Lung microvascular endothelial cell (primary cell): ENCODE data around the gene C17orf113. TPM values are rescaled to one million over a fixed set of nuclear protein-coding genes. Genes with fewer than 3 reads are reported as not detected.
"Not testable (repeated sequence)": the region's sequence is repeated elsewhere in the genome, so short reads cannot be mapped to it uniquely, and the experiment has no call there.

Experiments used
- DNase-seq, 2 donors: peaks; one replicate each; pipeline versions ENCODE4 v3.0.0 to v3.0.0-alpha.2; 2010; ENCODE audit warnings: low read depth in 2 of 2
- total RNA-seq: library from RNA; depleted of rRNA; stranded (reverse); fragments of >200 nt; gene quantifications from 2 replicates; pipeline ENCODE4 v1.2.1, GENCODE V29; 2014

The C17orf113 gene
- total RNA-seq, 1 donor from 2014 or later, result 0.20 TPM

DNA sequence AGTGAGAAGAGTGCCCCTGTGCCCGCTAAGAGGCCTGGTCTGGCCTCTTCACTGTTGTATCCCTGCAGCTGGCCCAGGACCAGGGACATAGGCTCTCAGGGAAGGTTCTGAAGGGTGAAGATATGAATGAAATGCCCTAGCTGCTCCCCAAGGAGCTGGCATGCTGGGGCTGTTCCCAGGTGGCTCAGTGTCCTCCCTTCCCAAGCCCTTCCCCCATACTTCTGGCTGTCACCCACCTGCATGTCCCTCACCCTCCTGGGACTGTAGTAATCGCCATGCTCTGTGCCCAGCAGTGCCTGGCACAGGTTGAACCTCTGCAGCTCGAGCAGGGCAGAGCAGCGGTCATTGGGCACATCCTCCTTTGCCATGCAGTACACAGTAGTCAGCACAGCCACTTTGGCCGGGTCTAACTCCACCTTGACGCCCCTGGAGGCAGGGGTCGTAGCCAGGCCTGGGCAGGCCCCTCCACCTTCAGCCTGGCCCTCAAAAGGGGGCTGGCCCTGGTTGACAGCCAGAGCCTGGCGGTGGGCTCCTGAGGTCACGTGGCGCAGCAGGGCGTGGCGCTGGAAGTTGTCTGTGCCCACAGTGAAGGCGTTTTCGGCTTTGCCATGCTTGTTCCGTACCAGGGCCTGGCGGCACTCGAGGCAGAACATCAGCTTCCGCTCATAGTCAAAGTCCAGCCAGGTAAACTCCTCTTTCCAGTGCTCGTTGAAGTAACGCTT is 7.6 kb downstream of the C17orf113 start:
- DNase-seq, result no peak

- no peak for DNase-seq
These were observed 8.8 kb downstream of the C17orf113 start for GRCh38 chr17:42041619-42042018.

- no peak for DNase-seq
These were observed 9.6 kb downstream of the C17orf113 start for GRCh38 chr17:42040818-42041217.

DNA sequence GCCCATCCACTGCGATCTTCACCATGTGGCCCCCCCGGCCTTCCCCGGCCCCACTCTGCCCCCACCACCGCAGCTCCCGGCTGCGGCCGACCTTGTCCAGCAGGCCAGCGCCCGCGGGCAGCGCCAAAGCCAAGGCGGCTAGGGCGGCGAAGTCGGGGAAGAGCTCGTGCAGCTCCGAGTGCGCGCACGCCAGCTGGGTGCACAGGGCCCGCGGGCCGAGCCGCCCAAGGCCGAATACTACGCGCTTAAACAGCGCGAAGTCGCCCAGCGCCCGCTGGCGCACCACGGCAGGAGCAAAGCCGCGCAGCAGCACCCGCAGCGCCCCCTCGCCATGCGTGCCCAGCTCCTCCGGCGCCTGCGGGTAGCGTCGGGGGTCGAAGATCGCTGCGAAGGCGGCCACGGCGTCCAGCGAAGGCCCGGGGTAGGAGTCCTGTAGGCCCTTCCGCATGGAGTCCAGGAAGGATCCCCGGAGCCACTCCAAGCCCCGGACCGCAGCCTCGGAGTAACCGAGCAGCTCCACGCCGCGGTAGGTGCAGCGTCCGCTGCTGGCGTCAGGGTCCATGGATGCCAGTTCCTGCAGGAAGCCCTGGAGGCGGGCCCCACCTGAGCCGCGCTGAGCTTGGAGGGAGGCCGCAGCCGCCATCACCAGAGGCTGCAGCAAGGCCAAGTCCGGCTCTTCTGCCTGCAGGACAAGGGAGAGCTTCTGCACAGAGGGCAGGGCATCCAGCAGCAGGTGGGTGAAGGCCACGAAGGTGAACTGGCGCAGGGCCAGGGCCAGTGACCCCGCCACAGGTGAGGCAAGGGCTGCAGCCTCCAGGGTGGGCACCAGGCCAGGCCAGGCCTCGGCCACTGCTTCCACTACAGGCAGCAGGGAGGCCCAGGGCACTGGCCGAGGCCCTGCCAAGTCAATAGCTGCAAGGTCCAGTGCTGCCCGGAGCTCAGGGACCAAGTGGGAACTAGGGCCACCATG is 10.3 kb downstream of the C17orf113 start:
- peak in 1 of 2 donors; percentile 18 for DNase-seq

GRCh38 chr17:42038221-42038973 is 12.0 kb downstream of the C17orf113 start:
- no peak for DNase-seq

- no peak for DNase-seq
These were observed 16.3 kb downstream of the C17orf113 start for GRCh38 chr17:42034059-42034458.

DNA sequence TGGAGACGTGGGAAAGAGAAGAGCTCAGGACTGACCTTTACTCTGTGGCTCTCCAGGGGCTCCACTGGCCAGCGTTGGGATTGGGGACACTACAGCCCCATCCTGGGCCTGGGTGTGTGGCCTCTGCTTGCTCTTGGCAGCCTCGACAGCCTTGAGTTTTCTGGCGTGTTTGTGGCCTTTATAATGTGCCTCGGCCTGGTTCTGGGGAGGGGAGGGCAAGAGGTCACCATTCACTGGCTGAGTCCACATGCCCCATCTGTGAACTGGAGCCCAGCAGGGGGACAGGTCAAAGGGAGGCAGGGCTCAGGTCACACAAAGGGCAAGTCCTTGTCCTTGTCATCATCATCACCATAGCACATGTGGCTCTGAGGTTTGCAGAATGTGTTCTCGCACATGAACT is 18.8 kb downstream of the C17orf113 start:
- DNase-seq, result no peak

DNA sequence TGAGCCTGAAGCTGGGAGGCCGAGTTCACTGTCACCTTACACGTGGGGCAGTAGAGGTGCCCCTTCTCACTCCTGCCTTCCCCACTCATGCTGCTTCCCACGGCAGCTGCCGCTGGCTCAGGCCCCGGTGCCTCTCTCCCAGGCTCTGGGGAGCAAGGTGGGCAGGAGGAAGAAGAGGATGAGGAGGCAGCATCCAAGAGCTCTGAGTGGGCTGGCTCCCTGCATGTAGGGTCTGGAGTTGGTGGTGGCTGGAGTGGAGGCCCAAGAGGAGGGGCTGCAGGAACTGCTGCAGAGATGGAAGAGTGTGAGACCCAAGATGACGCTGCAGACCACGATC is 21.6 kb downstream of the C17orf113 start:
- no peak for DNase-seq

GRCh38 chr17:42027961-42028790 is 22.2 kb downstream of the C17orf113 start:
- no peak for DNase-seq

- no peak for DNase-seq
These were observed 22.9 kb downstream of the C17orf113 start for GRCh38 chr17:42027590-42027889.

GRCh38 chr17:42026857-42027589 is 23.4 kb downstream of the C17orf113 start:
- DNase-seq, result no peak

DNA sequence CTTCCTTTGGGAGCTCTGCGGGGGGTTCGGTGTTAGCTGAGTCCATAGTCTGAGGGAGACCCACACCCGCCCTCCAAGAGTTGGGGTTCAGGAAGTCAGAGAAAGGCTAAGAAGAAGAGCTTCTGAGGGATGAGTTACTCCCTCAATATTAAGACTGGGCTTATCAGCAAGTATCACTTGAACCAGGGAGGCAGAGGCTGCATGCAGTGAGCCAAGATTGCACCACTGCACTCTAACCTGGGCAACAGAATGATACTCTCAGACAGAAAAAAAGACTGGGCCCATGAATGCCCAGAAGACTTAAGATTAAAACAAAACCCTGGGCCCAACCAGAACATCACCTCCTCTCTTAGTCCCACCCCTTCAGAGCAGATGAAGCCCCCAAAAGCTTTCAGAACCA is 24.5 kb downstream of the C17orf113 start:
- no peak for DNase-seq

DNA sequence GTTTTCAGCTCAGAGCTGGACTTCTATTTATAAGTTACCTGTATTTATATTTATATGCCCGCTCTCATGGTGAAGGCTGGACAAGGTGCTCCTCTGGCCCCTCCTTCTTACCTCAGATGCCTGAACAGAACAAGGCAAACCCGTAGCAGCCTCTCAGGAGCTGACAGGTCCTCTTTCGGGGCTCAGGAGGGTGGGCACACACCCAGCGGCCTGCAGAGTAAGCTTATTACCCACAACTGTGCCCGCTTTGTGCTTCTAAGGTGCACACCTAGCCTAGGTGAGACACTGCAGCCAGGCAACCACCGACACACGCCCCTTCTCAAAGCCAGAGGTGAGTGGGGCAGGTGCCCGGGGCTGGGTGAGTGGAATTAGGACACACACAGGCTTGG is 25.2 kb downstream of the C17orf113 start:
- DNase-seq, result no peak

DNA sequence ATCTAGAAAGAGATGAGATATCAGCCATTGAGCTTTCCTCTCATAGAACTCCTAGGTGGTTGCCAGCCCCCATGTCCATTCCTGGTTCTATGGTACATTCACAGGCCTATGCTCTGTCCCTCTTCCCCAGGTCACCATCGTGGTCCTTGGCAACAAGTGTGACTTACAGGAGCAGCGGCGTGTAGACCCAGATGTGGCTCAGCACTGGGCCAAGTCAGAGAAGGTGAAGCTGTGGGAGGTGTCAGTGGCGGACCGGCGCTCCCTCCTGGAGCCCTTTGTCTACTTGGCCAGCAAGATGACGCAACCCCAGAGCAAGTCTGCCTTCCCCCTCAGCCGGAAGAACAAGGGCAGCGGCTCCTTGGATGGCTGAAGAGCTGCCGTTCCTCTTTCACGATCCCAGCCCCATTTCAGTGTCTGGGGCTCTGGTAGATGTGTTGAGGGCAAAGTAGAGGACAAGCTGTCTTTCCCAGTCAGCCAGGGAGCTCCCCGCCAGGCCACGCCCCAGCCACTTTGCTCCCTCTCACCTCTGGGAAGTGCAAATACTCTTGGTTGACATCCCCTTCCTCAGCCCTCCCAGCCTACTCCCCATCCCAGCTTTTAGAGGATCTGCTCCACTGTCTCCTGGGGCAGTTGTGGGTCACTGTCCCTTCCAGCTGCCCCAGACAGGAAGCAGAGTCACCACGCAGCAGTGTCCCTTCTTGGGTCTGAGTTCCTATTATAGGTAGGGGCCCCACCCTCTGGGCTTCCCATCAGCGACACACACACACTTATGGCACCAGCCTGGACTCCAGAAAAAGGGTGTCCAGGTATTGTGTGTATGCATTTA is 26.7 kb downstream of the C17orf113 start:
- no peak for DNase-seq

DNA sequence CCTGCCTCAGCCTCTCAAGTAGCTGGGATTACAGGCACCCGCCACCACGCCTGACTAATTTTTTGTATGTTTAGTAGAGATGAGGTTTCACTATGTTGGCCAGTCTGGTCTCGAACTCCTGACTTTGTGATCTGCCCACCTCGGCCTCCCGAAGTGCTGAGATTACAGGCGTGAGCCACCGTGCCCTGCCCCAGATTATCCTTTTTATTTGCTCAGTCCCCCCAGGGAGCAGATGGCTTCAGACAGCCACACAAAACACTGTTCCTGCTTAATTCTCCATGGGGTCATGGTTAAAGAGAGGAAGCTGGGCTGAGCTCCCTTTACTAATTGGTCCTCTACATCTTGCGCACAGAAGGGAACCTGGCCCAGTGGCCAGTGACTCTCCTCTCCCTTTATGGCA is 29.6 kb downstream of the C17orf113 start:
- DNase-seq, result not testable (repeated sequence)

- DNase-seq, result peak; percentile 92 to 95
These were observed 30.6 kb downstream of the C17orf113 start, which contains the start of gene NKIRAS2 for GRCh38 chr17:42019509-42020404. NKIRAS2 (plus strand) TSS chr17:42020090; CDS start chr17:42021578, 1,488 bp downstream.

- no peak for DNase-seq
These were observed 31.4 kb downstream of the C17orf113 start for GRCh38 chr17:42018988-42019387.

DNA sequence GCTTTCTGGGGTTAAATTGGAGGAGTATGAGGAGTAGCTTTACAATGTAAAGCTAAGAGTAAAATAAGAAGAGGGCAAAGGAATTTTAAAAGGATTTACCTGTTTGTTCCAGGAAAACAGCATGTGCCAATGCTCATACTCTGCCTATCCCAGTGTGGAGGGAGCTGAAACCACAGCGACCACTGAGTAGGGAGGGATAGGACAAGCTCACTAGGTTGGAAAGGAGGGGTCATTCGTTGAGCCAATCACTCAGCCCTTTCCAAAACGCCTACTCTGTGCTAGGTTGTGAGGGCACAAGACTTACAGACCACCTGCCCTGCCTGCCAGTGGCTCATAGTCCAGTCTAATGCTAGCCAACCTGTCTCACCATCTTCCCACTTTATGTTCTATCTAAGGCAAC is 32.1 kb downstream of the C17orf113 start:
- no peak for DNase-seq

DNA sequence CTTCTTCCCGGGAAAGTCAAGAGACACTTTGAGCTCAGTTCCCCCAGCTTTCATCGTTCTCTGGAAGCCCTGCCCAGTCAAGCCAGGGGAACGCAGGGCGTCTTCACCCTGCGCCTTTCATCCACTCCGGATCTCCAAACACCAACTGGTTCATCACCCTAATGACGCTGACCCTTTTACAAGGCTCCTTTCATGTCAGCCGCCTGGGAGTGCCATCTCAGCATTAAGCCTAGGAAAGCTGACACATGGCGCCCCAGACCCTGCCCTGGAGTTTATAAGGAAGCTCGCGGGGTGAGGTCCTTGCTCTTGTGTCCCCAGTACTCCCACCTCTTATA is 32.6 kb downstream of the C17orf113 start:
- no peak for DNase-seq
